ENCODE results near the gene TRABD2B. TPM values are rescaled to one million over a fixed set of nuclear protein-coding genes. Genes with fewer than 3 reads are reported as not detected.

Gene TRABD2B
- polyA plus RNA-seq (ENCODE audit: insufficient read length in 3 of 3), result 10 to 100 TPM; 23.1 to 26.6 (median 24.7) TPM
- long read RNA-seq, donor 1, full-length matches to known transcripts, result 3 of 3 reads
- long read RNA-seq, donor 1, partial matches to known transcripts, result 0 of 3 reads
- long read RNA-seq, donor 1, other reads (novel, unspliced or antisense), result 0 of 3 reads
- long read RNA-seq, donor 2, full-length matches to known transcripts, result 5 of 5 reads
- long read RNA-seq, donor 2, partial matches to known transcripts, result 0 of 5 reads
- long read RNA-seq, donor 2, other reads (novel, unspliced or antisense), result 0 of 5 reads
- long read RNA-seq, donor 3, full-length matches to known transcripts, result 4 of 4 reads
- long read RNA-seq, donor 3, partial matches to known transcripts, result 0 of 4 reads
- long read RNA-seq, donor 3, other reads (novel, unspliced or antisense), result 0 of 4 reads
- long read RNA-seq, donor 4, full-length matches to known transcripts, result 1 of 1 reads
- long read RNA-seq, donor 4, partial matches to known transcripts, result 0 of 1 reads
- long read RNA-seq, donor 4, other reads (novel, unspliced or antisense), result 0 of 1 reads
- long read RNA-seq, donor 5, result 0 reads
- long read RNA-seq, donor 6, result 0 reads
- long read RNA-seq, donor 7, full-length matches to known transcripts, result 4 of 4 reads
- long read RNA-seq, donor 7, partial matches to known transcripts, result 0 of 4 reads
- long read RNA-seq, donor 7, other reads (novel, unspliced or antisense), result 0 of 4 reads
- long read RNA-seq, donor 8, full-length matches to known transcripts, result 1 of 1 reads
- long read RNA-seq, donor 8, partial matches to known transcripts, result 0 of 1 reads
- long read RNA-seq, donor 8, other reads (novel, unspliced or antisense), result 0 of 1 reads
- long read RNA-seq, donor 9, full-length matches to known transcripts, result 2 of 2 reads
- long read RNA-seq, donor 9, partial matches to known transcripts, result 0 of 2 reads
- long read RNA-seq, donor 9, other reads (novel, unspliced or antisense), result 0 of 2 reads
- long read RNA-seq, donor 10, full-length matches to known transcripts, result 2 of 2 reads
- long read RNA-seq, donor 10, partial matches to known transcripts, result 0 of 2 reads
- long read RNA-seq, donor 10, other reads (novel, unspliced or antisense), result 0 of 2 reads
- long read RNA-seq, donor 11, full-length matches to known transcripts, result 1 of 1 reads
- long read RNA-seq, donor 11, partial matches to known transcripts, result 0 of 1 reads
- long read RNA-seq, donor 11, other reads (novel, unspliced or antisense), result 0 of 1 reads
- long read RNA-seq, donor 12, full-length matches to known transcripts, result 5 of 11 reads
- long read RNA-seq, donor 12, partial matches to known transcripts, result 6 of 11 reads
- long read RNA-seq, donor 12, other reads (novel, unspliced or antisense), result 0 of 11 reads
- long read RNA-seq, donor 13, full-length matches to known transcripts, result 1 of 1 reads
- long read RNA-seq, donor 13, partial matches to known transcripts, result 0 of 1 reads
- long read RNA-seq, donor 13, other reads (novel, unspliced or antisense), result 0 of 1 reads
- long read RNA-seq, donor 14, result 0 reads
- long read RNA-seq, donor 15, full-length matches to known transcripts, result 6 of 6 reads
- long read RNA-seq, donor 15, partial matches to known transcripts, result 0 of 6 reads
- long read RNA-seq, donor 15, other reads (novel, unspliced or antisense), result 0 of 6 reads
- long read RNA-seq, donor 16, full-length matches to known transcripts, result 1 of 1 reads
- long read RNA-seq, donor 16, partial matches to known transcripts, result 0 of 1 reads
- long read RNA-seq, donor 16, other reads (novel, unspliced or antisense), result 0 of 1 reads

DNA sequence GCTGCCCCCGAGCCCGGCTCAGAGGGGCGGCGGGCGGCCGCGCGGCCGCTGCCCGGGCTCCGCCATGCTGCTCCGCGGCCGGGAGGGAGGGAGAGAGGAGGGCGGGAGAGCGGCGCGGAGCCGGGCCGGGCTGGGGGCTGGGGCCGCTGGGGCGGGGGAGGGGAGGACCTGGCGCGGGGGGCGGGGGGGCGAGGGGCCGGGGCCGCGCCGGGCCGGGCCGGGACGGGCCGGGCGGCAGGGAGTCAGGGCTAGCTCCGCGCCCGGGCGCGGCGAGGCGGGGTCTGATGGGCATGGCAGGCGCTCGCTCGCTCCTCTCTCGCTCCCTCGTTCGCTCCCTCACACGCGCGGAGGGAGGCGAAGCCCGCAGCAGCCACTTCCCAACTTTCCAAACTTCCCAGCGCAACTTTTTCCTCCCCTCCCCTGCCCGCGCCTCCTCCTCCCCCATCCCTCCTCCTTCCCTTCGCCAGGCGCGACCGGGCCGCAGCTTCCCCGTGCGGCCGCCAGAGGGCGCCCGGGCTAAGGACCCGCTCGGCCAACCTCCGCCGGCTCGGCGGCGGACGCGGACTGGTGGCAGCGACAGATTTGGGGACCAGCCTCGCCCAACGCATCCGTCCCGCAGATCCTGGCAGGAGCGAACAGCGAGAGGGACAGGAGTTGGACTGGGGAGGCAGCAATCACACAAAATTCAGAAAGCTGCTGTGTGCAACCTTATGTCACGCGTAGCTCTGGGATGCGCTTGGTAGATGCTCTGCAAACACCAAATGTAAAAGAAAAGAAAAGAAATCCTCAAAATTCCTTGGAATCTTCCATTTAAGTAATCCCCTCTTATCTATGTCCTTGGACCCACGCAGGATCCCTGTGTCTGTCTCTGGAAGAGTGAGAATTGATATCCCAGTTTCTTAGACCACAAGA lies at the start of gene TRABD2B:
TRABD2B (minus strand) TSS at position 97 of the 912 bp plus-strand sequence.
- DNase-seq, result peak; percentile 88

DNA sequence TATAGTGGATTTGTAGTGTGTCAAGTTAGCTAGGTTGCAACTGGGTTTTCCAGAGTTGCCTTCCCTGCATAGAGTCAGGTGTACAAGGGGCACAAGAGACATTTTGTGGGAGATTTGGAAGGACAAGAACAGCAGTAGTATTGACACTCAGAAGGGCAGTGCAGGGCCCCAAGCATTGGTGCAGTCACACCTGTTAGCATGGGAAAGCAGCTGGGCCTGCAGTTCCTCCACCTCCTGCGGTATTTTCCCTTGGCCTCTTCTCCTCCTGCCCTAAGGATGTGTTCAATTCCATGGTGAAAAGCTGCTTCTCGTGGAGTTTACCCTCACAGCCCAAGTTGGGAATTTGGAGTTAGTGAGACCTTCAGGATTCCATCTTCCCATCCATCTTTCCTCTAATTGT lies 47.1 kb upstream of the TRABD2B start:
- no peak for DNase-seq

GRCh38 chr1:48043622-48044021 lies 46.4 kb upstream of the TRABD2B start:
- no peak for DNase-seq

GRCh38 chr1:48040154-48040553 lies 43.0 kb upstream of the TRABD2B start:
- no peak for DNase-seq

DNA sequence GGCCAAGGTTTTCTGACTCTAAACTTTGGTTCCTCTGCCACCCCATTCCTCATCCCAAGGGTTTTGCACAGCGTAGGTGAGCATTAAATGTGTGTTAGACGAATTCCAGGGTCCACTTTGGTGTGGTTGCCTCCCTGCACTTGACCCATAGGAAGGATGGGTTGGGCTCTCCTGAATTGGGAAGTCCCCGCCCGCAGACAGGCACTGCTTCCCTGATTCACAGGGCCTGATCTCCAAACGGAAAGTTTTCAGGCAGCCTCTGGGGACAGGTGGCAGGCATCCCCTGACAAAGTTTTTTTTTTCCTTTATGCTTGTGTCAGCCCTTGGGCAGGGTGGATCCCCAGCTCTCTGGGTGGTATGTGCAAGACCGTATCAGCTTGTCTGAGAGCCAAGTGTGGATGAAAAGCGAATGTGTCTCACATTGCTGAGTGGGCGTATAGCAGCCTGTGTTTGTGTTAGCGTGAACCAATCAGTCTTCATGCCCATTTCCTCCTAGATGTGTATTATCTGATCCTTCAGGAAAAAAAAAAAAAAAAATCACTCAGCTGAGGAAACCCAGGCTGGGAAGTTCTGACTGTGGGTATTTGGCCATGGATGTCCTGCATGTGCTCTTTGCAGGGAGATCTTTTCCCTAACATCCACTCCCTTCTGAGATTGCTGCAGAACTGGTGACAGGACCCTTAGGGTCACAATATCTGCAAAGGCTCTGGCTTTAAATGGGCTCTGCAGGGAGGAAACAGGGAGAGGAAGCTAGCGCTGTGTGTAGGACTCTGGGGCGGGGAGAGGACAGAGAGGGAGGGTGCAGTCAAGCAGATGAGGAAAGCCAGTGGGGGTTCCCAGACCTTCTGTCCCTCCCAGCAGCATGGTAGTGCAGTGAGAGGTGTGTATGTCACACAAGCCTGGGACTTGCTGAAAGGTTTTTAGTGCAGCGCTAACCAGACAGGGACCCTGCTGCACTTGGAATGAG lies 42.2 kb upstream of the TRABD2B start:
- DNase-seq, result peak; percentile 83

DNA sequence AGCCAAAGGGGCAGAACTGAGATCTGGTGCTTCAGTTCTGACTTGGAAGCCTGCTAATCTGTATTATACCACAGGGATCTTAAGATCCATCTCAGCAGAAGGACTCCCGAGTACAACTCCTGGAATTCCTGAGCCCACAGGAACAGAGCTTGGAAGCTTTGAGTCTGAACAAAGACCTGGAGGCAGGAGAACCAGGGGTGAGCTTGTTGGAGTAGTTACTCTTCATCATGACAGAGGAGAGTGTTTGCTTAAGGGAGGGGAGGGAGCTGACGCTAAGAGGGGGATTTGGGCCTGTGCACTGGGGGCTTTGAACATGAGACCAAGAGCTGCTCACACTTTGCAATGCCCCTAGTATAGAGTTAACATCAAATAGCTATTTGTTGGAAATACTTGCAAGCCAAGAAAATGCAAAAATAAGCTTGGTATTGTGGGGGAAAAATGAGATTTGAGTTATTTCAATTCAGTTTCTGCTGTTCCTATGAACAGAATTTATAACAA lies 41.1 kb upstream of the TRABD2B start:
- no peak for DNase-seq

GRCh38 chr1:48036710-48037355 lies 39.6 kb upstream of the TRABD2B start:
- no peak for DNase-seq

DNA sequence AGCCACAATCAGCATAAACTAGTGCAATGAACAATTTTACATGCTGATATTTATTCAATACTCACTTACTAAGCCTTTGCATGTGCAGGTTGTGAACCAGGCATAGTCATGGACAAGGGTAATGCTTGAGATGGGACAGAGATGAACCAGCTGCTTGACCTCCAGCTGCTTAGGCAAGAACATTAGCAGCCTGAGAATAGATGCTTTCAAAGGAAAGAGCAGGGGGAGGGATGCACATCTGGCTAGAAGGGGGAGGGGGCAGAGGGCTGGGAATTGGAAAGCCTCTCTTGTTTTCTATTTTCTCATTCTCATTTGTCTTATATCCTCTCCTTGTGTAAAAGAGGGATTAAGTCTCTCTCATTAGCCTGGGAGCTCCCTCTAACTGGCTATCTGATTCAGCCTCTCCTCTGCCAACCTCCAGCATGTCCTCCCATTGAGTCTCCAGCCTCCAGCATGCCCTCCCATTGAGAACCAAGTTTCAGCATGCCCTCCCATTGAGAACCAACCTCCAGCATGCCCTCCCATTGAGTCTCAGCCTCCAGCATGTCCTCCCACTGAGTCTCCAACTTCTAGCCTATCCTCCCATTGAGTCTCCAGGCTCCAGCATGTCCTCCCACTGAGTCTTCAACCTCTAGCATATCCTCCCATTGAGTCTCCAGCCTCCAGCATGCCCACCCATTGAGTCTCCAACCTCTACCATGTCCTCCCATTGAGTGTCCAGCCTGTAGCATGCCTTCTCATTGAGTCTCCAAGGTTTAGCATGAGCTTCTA lies 38.4 kb upstream of the TRABD2B start:
- DNase-seq, result no peak

DNA sequence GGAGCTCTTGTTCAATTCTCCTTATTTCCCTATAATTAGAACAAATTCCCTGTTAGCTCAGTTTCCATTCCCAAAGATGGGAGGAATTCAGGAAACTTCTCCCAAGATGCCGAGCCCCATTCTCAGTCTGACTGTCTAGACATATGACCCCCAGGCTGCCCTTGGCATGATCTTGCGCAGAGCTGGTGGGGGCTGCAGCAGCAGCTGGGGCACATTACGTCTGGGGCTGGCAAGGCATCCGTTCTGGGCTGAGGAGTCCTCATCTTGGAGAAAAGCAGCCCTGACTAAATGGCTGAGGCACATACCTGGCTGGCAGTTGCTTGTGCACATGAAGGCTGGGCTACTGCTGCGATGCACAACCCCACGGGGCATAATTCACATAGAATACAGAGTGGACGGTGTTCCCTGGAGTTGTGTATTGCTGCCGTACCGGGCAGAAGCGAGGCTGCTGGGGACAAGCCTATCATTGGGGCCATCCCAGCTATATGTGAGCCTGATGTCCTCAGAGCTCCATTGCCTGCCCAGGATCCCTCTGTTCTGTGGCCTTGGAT lies 36.4 kb upstream of the TRABD2B start:
- no peak for DNase-seq

GRCh38 chr1:48031676-48032075 lies 34.5 kb upstream of the TRABD2B start:
- no peak for DNase-seq

DNA sequence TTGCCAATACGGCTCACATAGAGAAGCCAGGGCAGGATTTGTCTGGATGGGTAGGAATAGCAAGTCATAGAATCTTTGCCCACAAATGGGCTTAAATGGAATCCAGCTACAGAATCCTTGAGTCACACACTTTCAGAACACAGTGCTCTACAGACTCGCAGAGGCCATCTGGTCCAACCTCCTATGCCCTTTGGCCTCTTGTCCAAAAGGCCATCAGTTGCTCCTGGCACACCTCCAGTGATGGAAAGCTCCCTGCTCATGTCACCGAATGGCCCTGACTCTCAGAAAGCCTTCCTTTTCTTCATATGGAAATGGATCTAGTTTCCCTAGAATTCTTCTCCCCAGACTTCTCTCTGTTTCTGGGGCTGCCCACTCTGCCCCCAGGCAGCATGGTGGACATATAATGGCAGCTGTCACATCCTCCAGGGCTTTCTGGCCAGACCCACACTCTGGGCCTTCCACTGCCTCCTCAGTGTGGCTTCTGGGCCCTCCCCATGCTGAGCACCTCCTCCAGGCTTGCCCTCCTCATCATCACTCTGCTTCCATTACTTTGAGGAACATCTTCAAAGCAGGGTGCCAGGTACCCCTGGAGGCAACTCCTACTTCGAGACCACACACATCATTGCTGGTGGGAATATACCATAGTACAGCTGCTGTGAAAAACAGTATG lies 33.6 kb upstream of the TRABD2B start:
- no peak for DNase-seq

DNA sequence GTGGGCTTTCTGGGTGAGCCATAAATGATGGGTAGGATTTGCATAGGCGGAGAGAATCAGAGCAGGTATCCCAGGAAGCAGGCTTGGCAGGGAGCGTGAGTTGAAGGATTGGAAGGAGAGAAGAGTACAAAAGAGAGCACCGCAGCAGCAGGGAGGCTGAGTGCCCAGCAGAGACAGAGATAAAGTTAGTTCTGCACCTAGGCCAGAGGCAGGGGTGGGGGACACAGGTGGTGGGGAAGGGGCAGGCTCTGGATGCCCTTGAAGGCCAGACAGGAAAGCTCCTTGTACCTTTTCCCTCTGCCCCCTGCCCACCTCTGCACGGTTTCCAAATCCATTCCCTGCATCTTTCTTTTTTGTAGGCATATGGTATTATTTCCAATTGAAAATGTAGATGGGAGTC lies 33.0 kb upstream of the TRABD2B start:
- no peak for DNase-seq

DNA sequence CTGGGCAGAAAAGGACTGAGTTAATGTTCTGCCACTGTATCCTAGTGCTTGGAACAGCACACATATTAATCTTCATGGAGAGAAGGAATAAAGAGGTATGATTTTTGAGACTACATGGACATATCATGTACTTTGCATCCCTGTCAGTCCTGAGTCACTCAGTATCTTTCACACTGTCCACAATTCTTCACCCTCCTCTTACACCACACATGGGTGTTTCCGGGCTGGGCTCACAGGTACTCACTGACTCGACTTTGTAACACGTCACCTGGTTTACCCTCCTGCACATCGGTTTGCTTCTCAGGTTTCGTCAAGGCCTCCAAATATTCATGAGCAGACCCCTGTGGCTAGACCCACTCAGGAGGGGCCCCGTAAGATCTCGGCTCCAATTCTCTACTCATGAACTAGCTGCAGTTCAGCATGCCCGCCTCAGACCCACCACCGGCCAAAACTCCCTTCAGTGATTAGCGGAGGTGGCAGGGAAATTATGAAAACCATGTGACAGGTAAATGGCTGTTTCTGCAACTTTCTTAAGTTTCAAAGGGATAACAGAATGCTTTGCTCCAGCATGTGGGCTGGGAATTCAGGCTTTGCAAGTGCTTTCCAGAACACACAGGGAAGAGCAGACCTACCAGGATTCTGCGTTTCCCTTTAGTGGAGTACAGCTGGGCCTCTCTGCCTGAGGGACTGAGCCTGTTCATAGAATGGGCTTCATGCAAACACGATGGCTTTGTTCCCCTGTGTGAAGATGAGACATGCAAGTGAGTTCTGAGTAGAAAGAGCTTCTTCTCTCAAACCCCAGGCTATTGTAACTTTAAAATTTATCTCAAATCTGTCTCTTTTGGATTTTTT lies 31.3 kb upstream of the TRABD2B start:
- no peak for DNase-seq

DNA sequence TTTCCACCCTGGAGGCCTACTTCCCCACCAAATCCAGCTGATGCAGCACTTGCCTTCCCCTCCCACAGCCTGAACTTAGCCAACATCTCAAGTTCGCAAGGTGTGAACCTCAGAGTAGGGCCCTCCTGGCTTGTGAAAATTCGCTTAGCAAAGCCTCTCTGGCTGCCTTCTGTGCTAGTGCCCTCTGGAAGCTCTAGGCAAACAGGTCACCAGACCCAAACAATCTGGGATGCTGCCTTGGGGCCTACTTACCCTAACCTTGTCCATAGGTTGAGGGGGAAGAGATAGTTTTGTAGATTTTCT lies 30.3 kb upstream of the TRABD2B start:
- DNase-seq, result no peak
